Astrocyte (in vitro differentiated cells and primary cell): ENCODE data around the gene KEL. TPM values are rescaled to one million over a fixed set of nuclear protein-coding genes. Genes with fewer than 3 reads are reported as not detected.

ENCODE experiments used
- DNase-seq: peaks from one replicate; pipeline ENCODE4 v3.0.0-alpha.2; 2010; ENCODE audit warnings: low read depth
- FAIRE-seq: peaks from 2 replicates; lab custom pipeline; 2011; peaks lifted over from hg19 to GRCh38; lab: Jason Lieb, UNC
- H2AFZ ChIP-seq: 2 replicates; pipeline ENCODE4 v1.6.0; 2012; ENCODE audit warnings: low read depth, low read length, inconsistent platforms
- H3K27ac ChIP-seq: 2 replicates; pipeline ENCODE4 v1.5.1; 2011; ENCODE audit warnings: low read depth, low read length, inconsistent platforms
- H3K27me3 ChIP-seq: 2 replicates; pipeline ENCODE4 v1.6.0; 2011; ENCODE audit warnings: low read length, inconsistent platforms; ENCODE audit not compliant: insufficient read depth
- H3K36me3 ChIP-seq: 2 replicates; pipeline ENCODE4 v1.5.1; 2011; ENCODE audit warnings: low read length, inconsistent platforms; ENCODE audit not compliant: insufficient read depth
- H3K4me1 ChIP-seq: 2 replicates; pipeline ENCODE4 v1.5.1; 2011; ENCODE audit warnings: low read length, inconsistent platforms; ENCODE audit not compliant: insufficient read depth
- H3K4me2 ChIP-seq: 2 replicates; pipeline ENCODE4 v1.6.0; 2012; ENCODE audit warnings: low read length, inconsistent platforms
- H3K4me3 ChIP-seq: 2 replicates; pipeline ENCODE4 v1.5.1; 2011; ENCODE audit warnings: low read depth, mild to moderate bottlenecking, low read length, inconsistent platforms; ENCODE audit not compliant: insufficient read depth
- H3K79me2 ChIP-seq: 2 replicates; pipeline ENCODE4 v1.6.0; 2012; ENCODE audit warnings: mild to moderate bottlenecking, low read length, inconsistent platforms; ENCODE audit not compliant: insufficient read depth
- H3K9ac ChIP-seq: 2 replicates; pipeline ENCODE4 v1.6.0; 2012; ENCODE audit warnings: mild to moderate bottlenecking, low read length, inconsistent platforms
- H3K9me3 ChIP-seq: 2 replicates; pipeline ENCODE4 v1.5.1; 2012; ENCODE audit warnings: low read depth, mild to moderate bottlenecking, low read length, inconsistent platforms; ENCODE audit not compliant: insufficient read depth
- H4K20me1 ChIP-seq: 2 replicates; pipeline ENCODE4 v1.6.0; 2012; ENCODE audit warnings: low read length, inconsistent platforms; ENCODE audit not compliant: insufficient read depth
- H3K27ac Mint-ChIP-seq: one replicate; pipeline ENCODE4 v1.8.0; 2021; ENCODE audit warnings: mild to moderate bottlenecking, mixed read lengths; ENCODE audit not compliant: unreplicated experiment
- H3K27me3 Mint-ChIP-seq: one replicate; pipeline ENCODE4 v1.8.0; 2021; ENCODE audit warnings: low read depth, mixed read lengths; ENCODE audit not compliant: unreplicated experiment
- H3K36me3 Mint-ChIP-seq: one replicate; pipeline ENCODE4 v1.8.0; 2021; ENCODE audit warnings: low read depth, mixed read lengths; ENCODE audit not compliant: unreplicated experiment
- H3K4me1 Mint-ChIP-seq: one replicate; pipeline ENCODE4 v1.8.0; 2021; ENCODE audit warnings: low read depth, mixed read lengths; ENCODE audit not compliant: unreplicated experiment
- H3K4me3 Mint-ChIP-seq: one replicate; pipeline ENCODE4 v1.8.0; 2021; ENCODE audit warnings: mild to moderate bottlenecking, moderate library complexity, mixed read lengths; ENCODE audit not compliant: unreplicated experiment
- H3K9me3 Mint-ChIP-seq: one replicate; pipeline ENCODE4 v1.8.0; 2021; ENCODE audit warnings: mild to moderate bottlenecking, mixed read lengths; ENCODE audit not compliant: unreplicated experiment
- CTCF ChIP-seq: IDR thresholded peaks from 2 replicates; pipeline ENCODE4 v1.5.1; 2011; ENCODE audit warnings: low read depth, mild to moderate bottlenecking, inconsistent platforms, low read length, moderate library complexity; ENCODE audit not compliant: insufficient read depth
- EZH2 ChIP-seq: IDR thresholded peaks from 2 replicates; pipeline ENCODE4 v1.6.1; 2012; ENCODE audit warnings: mild to moderate bottlenecking, low read length, inconsistent platforms; ENCODE audit not compliant: insufficient read depth
- total RNA-seq: library from RNA; stranded (reverse); gene quantifications from 2 replicates; pipeline ENCODE4 v1.2.1, GENCODE V29; 2021

The KEL gene
- total RNA-seq, 1 donor from 2014 or later: not detected

DNA sequence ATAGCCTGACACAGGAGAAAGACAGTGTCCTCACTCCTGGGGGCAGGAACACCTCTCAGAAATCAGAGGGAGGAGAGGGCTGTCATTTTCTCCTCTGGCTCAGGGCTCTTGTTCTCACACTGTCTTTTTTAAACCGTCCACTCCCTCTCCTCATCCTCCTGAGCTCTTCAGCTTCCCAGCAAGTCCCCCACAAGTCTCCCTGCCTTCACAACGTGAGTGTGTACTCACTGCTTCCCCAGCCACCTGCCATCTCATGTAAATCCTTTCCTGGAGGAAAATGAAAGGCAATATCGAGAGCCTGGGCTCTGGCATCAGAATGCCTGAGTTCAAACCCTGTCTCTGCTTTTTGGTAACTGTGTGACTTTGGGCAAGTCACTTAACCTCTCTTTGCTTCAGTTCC, 17.2 kb downstream of the KEL start:
- H3K79me2 ChIP-seq: no peaks in the 10 kb centered on the region
- no peak overlapping the region for H3K9ac ChIP-seq
- no peaks in the 10 kb centered on the region for H4K20me1 ChIP-seq
- DNase-seq: no peak
- no peaks in the 10 kb centered on the region for H3K36me3 ChIP-seq
- H3K27ac ChIP-seq: no peak overlapping the region
- H3K27me3 ChIP-seq: no peaks in the 10 kb centered on the region
- Mint-ChIP-seq H3K9me3 (peaks cover 5% of the 10 kb centered on the region), H3K4me1 (no peaks in the 10 kb centered on the region), H3K4me3 (no peak overlapping the region), H3K27me3 (peaks cover 43% of the 10 kb centered on the region), H3K27ac (no peak overlapping the region), H3K36me3 (no peaks in the 10 kb centered on the region)
- H3K4me1 ChIP-seq: no peaks in the 10 kb centered on the region
- no peak overlapping the region for H3K4me2 ChIP-seq
- H3K4me3 ChIP-seq: no peak overlapping the region
- H3K9me3 ChIP-seq: peaks cover 8% of the 10 kb centered on the region
- TF ChIP-seq EZH2: no peak
- no peak for TF ChIP-seq CTCF
- no peak for FAIRE-seq
- H2AFZ ChIP-seq: no peak overlapping the region

DNA sequence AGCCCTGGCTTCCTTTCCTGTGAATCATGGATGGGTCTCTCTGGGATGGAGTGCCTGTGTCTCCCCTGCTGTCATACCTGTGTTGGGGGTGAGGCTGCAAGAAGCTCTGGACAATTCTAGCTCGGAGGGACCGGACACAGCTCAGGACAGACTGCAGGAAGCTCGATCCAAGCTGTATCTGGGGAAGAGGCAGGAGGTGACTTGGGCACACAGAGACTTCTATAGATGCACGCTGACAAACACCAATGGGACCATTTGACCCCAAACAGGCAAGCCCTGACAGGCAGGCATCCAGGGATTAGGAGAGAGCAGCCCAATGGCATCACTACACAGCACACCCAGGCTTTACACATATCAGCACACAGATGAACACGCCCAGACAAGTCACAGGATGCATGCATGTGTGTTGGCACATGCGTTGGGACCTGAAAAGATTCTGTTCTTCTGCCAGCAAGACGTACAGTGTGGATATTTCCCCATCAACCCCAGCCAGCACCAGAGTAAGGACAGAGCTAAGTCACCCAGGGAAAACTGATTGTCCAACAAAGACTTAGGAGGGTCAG, 18.4 kb downstream of the KEL start:
- Histone ChIP-seq H3K9me3 (peaks cover 8% of the 10 kb centered on the region), H3K9ac (no peak overlapping the region), H3K4me3 (no peak overlapping the region), H3K79me2 (no peaks in the 10 kb centered on the region), H3K4me2 (no peak overlapping the region), H3K27ac (no peak overlapping the region), H4K20me1 (no peaks in the 10 kb centered on the region), H3K36me3 (no peaks in the 10 kb centered on the region), H3K27me3 (no peaks in the 10 kb centered on the region), H3K4me1 (no peaks in the 10 kb centered on the region), H2AFZ (no peak overlapping the region)
- Mint-ChIP-seq H3K27ac (no peak overlapping the region), H3K27me3 (peaks cover 47% of the 10 kb centered on the region), H3K36me3 (no peaks in the 10 kb centered on the region), H3K4me1 (no peaks in the 10 kb centered on the region), H3K9me3 (peaks cover 5% of the 10 kb centered on the region), H3K4me3 (no peak overlapping the region)
- FAIRE-seq: no peak
- TF ChIP-seq EZH2 (no peak), CTCF (no peak)
- DNase-seq: no peak

DNA sequence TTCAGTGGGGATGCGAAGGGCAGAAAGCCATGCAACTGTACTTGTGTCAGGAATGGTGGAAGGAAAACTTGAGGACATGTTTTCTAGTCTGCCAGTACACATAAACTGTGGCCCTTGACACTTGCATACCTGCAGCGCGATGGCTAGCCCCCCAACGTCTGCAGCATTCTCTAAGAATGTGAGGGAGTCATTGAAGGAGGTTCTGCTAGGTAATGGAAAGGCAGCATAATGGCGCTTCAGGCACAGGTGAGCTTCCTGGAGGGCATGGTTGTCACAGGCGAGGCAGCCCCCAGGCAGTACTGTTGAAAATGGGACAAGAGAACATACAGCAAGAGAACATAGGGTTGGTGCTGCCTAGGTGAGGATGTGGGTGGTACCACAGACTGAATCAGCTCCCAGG, 19.4 kb downstream of the KEL start:
- Histone ChIP-seq H3K27me3 (no peaks in the 10 kb centered on the region), H3K4me2 (no peak overlapping the region), H3K36me3 (no peaks in the 10 kb centered on the region), H3K79me2 (no peaks in the 10 kb centered on the region), H3K4me3 (no peak overlapping the region), H4K20me1 (no peaks in the 10 kb centered on the region), H3K9ac (no peak overlapping the region), H3K9me3 (peaks cover 8% of the 10 kb centered on the region), H3K27ac (no peak overlapping the region), H2AFZ (no peak overlapping the region), H3K4me1 (no peaks in the 10 kb centered on the region)
- TF ChIP-seq CTCF (no peak), EZH2 (no peak)
- no peak for FAIRE-seq
- Mint-ChIP-seq H3K9me3 (peaks cover 2% of the 10 kb centered on the region), H3K27me3 (peaks cover 47% of the 10 kb centered on the region), H3K4me1 (no peaks in the 10 kb centered on the region), H3K4me3 (no peak overlapping the region), H3K36me3 (no peaks in the 10 kb centered on the region), H3K27ac (no peak overlapping the region)
- no peak for DNase-seq
